Thyroid gland (tissue), 4 donors: ENCODE data around the gene WRAP53.

Experiments used
- POLR2A ChIP-seq, 2 donors: fragments of 450-650 bp; IDR thresholded peaks; one replicate each; pipeline ENCODE4 v1.6.1; 2017; ENCODE audit warnings: antibody characterized with exemption in 2 of 2, mild to moderate bottlenecking in 2 of 2, moderate library complexity in 1 of 2
- TF ChIP-seq, protein P1 (sequence below), 6 experiments: fragments of 200-600 bp in 3 of 6; fragments of 450-650 bp in 3 of 6; sonication (generic) in 3 of 6; IDR thresholded peaks; one replicate each; pipeline ENCODE4 v1.5.1; 2016 to 2019; ENCODE audit warnings: antibody characterized with exemption in 6 of 6, mild to moderate bottlenecking in 2 of 6, inconsistent platforms in 1 of 6, moderate library complexity in 1 of 6

GRCh38 chr17:7654832-7655540 lies 33.3 kb upstream of the WRAP53 start:
- TF ChIP-seq, protein P1, sequence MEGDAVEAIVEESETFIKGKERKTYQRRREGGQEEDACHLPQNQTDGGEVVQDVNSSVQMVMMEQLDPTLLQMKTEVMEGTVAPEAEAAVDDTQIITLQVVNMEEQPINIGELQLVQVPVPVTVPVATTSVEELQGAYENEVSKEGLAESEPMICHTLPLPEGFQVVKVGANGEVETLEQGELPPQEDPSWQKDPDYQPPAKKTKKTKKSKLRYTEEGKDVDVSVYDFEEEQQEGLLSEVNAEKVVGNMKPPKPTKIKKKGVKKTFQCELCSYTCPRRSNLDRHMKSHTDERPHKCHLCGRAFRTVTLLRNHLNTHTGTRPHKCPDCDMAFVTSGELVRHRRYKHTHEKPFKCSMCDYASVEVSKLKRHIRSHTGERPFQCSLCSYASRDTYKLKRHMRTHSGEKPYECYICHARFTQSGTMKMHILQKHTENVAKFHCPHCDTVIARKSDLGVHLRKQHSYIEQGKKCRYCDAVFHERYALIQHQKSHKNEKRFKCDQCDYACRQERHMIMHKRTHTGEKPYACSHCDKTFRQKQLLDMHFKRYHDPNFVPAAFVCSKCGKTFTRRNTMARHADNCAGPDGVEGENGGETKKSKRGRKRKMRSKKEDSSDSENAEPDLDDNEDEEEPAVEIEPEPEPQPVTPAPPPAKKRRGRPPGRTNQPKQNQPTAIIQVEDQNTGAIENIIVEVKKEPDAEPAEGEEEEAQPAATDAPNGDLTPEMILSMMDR (IDR thresholded peaks at IDR 0.05), result no peak
- no peak for TF ChIP-seq POLR2A (IDR thresholded peaks at IDR 0.05)
